Kidney glomerular epithelial cell (primary cell): ENCODE measurements around the gene TRA2B.

ENCODE experiments used
- DNase-seq: peaks from one replicate; lab custom pipeline; 2025; lab: John Stamatoyannopoulos, UW

The TRA2B gene

GRCh38 chr3:185867650-185868049 lies 70.2 kb downstream of the TRA2B start:
- DNase-seq = no peak

GRCh38 chr3:185866995-185867394 lies 70.8 kb downstream of the TRA2B start:
- no peak for DNase-seq

- DNase-seq = no peak
Observed at GRCh38 chr3:185866555-185866954, 71.3 kb downstream of the TRA2B start.
